ENCODE data around the gene CCDC82. TPM values are rescaled to one million over a fixed set of nuclear protein-coding genes. Genes with fewer than 3 reads are reported as not detected.

Gene CCDC82
- total RNA-seq, 1 donor from 2014 or later: 9.5 TPM

- H3K4me1 ChIP-seq: peaks cover 9 to 45% of the 10 kb centered on the region in 2 donors
- intact Hi-C loops (cut with DNase I): no loop called here
- H3K9me3 ChIP-seq: no peaks in the 10 kb centered on the region
- H3K4me3 ChIP-seq: no peak overlapping the region
- no peak for TF ChIP-seq CTCF (IDR thresholded peaks at IDR 0.05)
- peak overlapping the region in 1 of 2 donors; percentile 1 for H3K27ac ChIP-seq
- no peaks in the 10 kb centered on the region for H3K27me3 ChIP-seq
- H3K36me3 ChIP-seq: no peaks in the 10 kb centered on the region
- no peak for DNase-seq (ENCODE audit: low spot score in 2 of 2)
These were observed 72.8 kb downstream of the CCDC82 start for GRCh38 chr11:96316869-96317268.

- H3K9me3 ChIP-seq: no peaks in the 10 kb centered on the region
- TF ChIP-seq CTCF (IDR thresholded peaks at IDR 0.05): no peak
- no peak for DNase-seq (ENCODE audit: low spot score in 2 of 2)
- no peaks in the 10 kb centered on the region for H3K27me3 ChIP-seq
- H3K4me3 ChIP-seq: no peak overlapping the region
- peaks cover 9 to 53% of the 10 kb centered on the region in 2 donors for H3K4me1 ChIP-seq
- no peak overlapping the region for H3K27ac ChIP-seq
- no peaks in the 10 kb centered on the region for H3K36me3 ChIP-seq
- intact Hi-C loops (cut with DNase I): no loop called here
These were observed 74.2 kb downstream of the CCDC82 start for GRCh38 chr11:96315476-96315875.

GRCh38 chr11:96314326-96315020 lies 75.2 kb downstream of the CCDC82 start:
- no peak for TF ChIP-seq CTCF (IDR thresholded peaks at IDR 0.05)
- no peak overlapping the region for H3K4me3 ChIP-seq
- H3K27ac ChIP-seq: peak overlapping the region; percentile 35 to 68
- H3K9me3 ChIP-seq: no peaks in the 10 kb centered on the region
- DNase-seq (ENCODE audit: low spot score in 2 of 2): no peak
- intact Hi-C loops (cut with DNase I): no loop called here
- H3K4me1 ChIP-seq: peaks cover 9 to 53% of the 10 kb centered on the region in 2 donors
- no peaks in the 10 kb centered on the region for H3K36me3 ChIP-seq
- H3K27me3 ChIP-seq: no peaks in the 10 kb centered on the region

- no peaks in the 10 kb centered on the region for H3K36me3 ChIP-seq
- H3K27me3 ChIP-seq: no peaks in the 10 kb centered on the region
- no peaks in the 10 kb centered on the region for H3K9me3 ChIP-seq
- H3K4me1 ChIP-seq: peaks cover 11 to 56% of the 10 kb centered on the region in 2 donors
- H3K4me3 ChIP-seq: no peak overlapping the region
- intact Hi-C loops (cut with DNase I): no loop called here
- H3K27ac ChIP-seq: peak overlapping the region in 1 of 2 donors; percentile 35
- DNase-seq (ENCODE audit: low spot score in 2 of 2): no peak
- no peak for TF ChIP-seq CTCF (IDR thresholded peaks at IDR 0.05)
These were observed 76.5 kb downstream of the CCDC82 start for GRCh38 chr11:96313163-96313562.

- no peaks in the 10 kb centered on the region for H3K27me3 ChIP-seq
- TF ChIP-seq CTCF (IDR thresholded peaks at IDR 0.05): no peak
- no peak overlapping the region for H3K4me3 ChIP-seq
- H3K27ac ChIP-seq: peak overlapping the region; percentile 6 to 50
- DNase-seq (ENCODE audit: low spot score in 2 of 2): no peak
- intact Hi-C loops (cut with DNase I): no loop called here
- no peaks in the 10 kb centered on the region for H3K36me3 ChIP-seq
- peaks cover 21 to 55% of the 10 kb centered on the region in 2 donors for H3K4me1 ChIP-seq
- no peaks in the 10 kb centered on the region for H3K9me3 ChIP-seq
These were observed 78.6 kb downstream of the CCDC82 start for GRCh38 chr11:96311120-96311568.

Measured in ascending aorta (tissue), 2 donors.